ENCODE data around the gene CTNNA2.

Gene CTNNA2

DNA sequence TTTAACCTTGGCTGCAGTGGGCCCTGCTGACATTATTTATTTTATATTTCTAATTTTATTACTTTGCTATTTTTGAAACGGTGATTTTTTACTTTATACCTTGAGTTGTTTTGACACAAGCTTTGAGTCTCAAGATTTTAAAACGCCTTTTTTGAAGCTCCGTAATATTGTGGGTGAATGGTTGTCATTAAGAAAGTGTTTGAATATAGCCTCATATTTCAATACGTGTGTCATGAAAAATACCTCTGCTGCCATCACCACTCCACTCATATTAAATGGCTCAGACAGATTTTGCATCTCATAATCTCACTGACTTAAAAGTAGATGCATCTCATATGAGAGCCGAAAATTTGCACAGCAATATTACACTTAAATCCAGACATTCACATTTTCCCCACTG is 106.6 kb downstream of the CTNNA2 start:
- DNase-seq, result no peak

DNA sequence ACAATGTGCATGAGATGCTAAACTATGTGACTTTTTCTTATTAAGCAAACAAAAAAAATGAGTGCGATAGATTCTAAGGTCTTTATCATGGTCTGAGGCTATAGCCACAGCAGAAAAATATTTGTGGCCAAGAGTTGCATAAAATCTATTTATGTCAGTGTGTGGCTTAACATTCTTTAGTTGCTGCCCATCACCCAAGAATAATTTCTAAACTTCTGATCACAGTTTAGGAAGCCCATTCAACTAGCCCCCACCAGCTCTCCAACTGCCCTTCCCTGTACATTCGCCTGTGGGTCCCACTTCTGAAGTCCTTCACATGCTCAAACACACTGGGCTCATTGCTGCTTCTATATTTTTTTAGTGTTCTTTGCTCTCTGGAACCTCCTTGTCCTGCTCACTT is 107.1 kb downstream of the CTNNA2 start:
- no peak for DNase-seq

GRCh38 chr2:79620679-79621078 is 107.8 kb downstream of the CTNNA2 start:
- DNase-seq, result no peak

DNA sequence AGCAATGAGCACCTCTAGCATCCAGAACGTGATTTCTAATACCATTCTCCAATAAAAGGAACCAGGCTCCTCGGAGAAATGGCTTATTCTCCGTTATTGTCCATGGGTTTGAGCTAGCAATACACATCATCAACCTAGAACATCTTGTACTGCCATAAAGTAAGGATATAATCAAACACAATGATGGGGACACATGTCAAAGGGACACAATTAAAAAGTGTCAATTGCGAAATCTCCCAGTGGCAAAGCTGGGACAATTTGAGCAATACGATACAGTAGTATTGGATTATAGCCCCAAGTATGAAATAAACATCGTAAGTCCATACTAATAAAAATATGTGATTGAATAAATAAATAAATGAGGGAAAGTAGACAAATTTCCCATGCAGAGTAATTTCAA is 108.4 kb downstream of the CTNNA2 start:
- no peak for DNase-seq

GRCh38 chr2:79621755-79622154 is 108.9 kb downstream of the CTNNA2 start:
- no peak for DNase-seq

DNA sequence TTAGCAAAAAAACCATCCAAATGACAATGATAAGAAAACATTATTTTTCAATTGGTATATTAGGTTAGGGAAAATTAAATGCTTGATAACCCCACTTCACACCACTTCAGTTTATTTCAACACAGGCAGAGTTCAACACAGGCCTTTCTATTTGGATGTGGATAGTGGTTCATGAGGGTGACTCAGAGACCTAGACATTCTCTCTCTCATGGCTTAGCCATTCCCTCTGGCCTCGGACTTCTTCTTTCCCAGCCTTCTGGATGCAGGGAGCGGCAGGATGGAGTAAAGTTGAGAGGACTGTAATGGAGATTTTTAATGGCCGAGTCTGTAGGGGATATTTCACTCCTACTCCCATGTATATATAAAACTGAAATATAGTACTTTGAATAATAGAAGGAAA is 109.7 kb downstream of the CTNNA2 start:
- no peak for DNase-seq

DNA sequence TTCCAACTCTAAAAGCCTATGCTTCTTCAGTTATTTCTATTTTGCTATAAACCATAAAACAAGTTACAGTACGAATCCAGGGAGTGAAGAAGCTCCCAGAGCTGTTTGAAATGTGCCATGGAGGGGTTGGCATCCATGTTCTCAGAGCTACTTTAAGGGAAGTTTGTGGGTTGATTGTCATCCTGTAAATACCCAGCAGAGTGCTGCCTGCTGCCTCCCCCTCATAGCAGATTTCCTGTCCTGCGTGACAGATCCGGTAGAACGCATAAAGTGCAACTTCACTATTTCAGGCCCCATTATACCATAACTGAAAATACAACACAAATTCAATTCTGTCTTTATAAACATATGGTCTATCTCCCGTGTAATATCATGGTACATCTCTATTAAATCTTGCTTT is 114.4 kb downstream of the CTNNA2 start:
- DNase-seq, result no peak

DNA sequence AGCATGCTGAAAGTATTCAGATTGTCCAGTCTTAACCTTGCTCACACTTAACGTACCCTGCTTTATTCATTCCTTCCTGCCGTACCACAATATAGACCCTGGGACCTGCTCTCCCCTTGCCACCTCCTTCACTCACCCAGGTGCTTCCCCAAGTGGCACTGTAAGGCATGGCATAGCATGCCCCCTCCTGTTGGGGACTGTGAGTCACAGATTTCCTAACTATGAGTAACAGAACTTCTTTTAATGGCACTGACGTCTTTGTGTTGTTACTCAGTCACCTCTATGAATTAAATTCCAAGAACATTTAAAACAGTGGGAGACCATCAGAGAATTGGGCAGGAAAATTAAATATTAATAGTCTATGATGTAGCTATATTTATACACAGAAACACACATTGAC is 117.2 kb downstream of the CTNNA2 start:
- DNase-seq, result no peak

DNA sequence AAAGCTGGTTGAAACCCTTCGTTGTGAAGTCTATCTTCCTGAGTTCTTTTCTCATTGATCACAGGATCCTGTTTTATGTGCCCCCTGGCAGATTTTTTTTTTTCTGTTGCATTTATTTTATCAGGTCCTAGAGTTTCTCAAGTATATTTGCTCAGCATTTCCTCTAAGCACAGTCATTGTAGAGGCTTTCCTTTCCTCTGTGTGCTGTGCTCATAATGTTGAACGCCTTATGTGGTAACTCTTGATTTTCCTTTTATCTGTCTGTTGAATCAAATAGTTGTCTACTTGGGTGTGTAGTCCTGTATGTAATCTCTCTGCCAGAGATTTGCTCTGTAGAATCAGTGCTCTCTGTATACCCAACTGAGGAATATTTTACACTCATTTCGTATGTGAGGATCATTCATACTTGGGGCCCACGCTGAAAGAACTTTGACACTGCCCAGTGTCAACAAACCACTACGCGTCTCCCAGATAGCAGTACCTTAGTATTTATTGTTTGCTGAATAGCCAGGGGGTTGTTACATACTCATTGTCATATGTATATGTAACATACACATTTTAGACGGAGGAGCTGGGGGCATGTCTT is 118.2 kb downstream of the CTNNA2 start:
- no peak for DNase-seq

DNA sequence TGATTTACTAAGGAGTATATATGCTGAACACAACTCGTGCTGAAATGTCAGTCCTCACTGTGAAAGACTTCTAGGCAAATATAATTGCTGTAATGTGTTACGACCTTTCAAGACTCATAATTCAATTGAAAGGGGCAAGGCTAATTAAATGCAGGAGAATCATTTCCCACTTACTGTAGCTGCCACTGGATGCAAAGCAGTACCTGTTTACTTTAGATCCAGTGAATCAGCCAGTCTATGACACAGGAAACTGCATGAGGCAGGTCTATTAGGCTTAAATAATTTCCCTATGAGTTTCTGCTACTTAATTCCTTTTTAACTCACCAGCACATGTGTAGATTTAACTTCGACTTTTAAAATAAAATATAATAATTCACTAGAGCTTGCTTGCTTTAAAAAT is 125.6 kb downstream of the CTNNA2 start:
- DNase-seq, result no peak

DNA sequence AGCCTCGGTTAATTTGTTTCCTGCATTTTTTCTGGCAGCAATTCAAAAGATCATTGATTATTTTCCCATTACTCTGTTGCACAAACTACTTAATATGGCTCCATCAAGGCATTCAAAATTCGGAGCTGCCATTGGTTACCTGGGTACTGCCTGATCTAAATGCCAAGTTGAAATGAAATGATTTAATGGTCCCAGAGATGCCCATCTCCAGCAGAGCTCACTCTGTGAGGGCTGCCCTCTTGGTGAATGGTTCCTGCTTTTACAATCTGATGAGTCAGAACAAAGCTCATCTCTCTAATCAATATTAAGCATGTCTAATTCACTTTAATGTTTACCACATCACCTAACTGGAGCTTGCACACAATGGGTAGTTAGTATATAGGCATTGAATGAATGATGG is 126.1 kb downstream of the CTNNA2 start:
- no peak for DNase-seq

- DNase-seq, result no peak
Observed at GRCh38 chr2:79640001-79640400, 127.2 kb downstream of the CTNNA2 start.

- DNase-seq, result no peak
Observed at GRCh38 chr2:79649531-79649930, 136.7 kb downstream of the CTNNA2 start.

GRCh38 chr2:79660557-79660956 is 147.7 kb downstream of the CTNNA2 start:
- no peak for DNase-seq

DNA sequence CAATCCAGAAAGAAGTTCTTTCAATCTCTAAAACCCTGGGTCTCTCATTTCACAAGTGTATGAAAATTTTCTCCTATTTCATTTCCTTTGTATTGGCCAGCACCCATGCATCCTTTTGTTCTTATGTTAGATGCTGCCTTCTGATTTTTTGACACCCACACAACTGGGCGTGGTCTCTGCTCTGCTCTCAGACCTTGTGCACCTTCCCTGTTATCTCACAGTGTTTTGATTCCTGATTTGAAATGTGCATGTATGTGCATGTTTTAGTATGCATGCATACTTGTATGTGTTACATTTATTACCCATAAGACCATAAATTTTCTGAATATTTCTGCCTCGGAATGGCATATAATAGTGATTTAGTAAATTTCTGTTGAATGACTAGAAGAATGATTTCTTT is 152.2 kb downstream of the CTNNA2 start:
- DNase-seq, result no peak

DNA sequence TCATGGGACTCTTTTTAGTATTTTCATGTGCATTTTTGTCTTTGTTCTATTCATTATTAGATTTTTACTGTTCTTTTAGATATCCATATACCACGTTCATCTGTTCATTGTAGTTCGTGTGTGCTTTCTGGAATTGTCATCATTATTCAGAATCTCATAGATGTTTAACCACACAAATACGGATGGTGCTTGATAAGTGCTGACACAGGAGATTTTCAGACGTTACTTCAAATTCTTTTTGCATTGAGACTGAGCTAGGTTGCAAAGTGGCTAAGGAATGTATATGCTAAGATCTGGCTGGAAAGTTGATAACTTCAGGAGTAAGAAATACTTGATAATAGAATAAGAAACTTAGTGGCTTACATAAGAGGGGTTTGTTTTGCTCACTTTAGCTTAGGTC is 153.6 kb downstream of the CTNNA2 start:
- no peak for DNase-seq

DNA sequence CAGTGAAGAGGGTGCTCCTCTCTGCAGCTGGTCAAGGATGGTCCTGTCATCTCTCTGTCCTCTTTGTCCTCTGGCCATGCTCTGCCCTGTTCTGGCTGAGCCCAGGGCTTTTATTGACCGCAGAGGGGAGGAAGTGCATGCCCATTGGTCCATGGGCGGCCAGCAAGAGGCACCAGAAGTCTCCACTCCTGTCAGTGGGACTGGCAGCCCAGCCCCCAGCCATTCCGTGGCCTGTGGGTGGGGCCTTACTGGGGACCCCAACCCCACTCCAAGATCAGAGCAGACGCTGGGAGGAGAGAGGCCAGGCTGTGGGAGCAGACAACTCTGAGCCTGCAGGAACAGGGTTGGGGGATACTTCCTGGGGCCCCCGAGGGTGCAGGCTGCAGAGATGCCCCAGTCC is 156.9 kb downstream of the CTNNA2 start:
- DNase-seq, result no peak

- DNase-seq, result no peak
Observed at GRCh38 chr2:79670198-79670597, 157.3 kb downstream of the CTNNA2 start.

DNA sequence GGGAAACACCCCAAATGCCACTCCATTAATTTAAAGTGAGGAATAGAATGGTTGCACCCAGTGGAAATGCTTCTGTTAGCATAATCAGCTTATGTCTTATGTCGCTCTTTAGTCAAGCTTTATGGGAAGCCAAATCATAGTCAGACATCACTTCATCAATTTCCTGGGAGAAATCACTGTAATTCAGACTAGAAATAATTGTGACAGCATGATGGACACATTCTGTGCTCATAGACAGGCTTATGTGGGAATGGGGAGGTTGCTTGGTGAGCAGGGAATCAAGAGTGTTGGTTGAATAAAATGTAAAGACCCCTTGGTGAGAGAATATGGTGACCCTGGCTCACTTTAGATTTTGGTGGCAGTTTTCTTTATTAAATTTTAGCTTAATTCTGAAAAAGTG is 174.0 kb downstream of the CTNNA2 start:
- DNase-seq, result no peak

DNA sequence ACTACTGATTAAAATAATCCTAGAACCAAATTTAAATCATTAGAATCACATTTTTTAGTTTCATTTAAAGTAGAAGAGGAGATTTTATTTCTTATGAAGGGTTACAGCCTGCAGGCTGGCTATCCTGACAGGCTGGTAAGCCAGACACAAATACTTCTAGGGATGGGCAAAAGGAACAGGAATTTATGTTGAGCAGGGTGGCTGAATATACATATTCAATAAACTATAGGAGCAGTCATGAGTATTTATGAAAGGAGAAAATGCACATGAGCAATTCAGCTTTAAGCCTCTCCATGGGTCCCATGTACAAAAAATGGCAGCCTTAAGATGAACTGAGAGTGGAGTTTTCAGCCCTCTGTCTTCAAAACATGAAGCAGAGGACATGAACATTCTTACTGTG is 182.4 kb downstream of the CTNNA2 start:
- no peak for DNase-seq

DNA sequence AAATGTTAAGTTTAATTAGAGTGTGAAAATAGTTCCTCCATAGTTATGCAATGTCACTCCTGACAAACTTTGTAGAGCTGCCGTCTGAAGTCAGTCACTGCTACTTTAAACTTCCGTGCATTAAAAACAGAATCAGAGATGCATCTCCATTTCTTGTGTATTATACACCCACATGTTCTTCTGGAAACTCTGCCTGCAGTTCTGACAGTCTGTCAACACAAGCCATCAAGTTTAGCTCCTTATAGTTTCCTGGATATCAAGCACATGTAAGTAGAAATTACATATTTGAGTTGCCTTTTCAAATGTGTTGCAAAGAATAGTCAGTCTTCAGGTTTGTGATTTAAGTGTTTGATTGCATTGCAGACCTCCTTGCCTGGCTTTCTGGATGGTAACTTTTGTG is 184.3 kb downstream of the CTNNA2 start:
- no peak for DNase-seq

- no peak for DNase-seq
Observed at GRCh38 chr2:79700651-79701050, 187.8 kb downstream of the CTNNA2 start.

DNA sequence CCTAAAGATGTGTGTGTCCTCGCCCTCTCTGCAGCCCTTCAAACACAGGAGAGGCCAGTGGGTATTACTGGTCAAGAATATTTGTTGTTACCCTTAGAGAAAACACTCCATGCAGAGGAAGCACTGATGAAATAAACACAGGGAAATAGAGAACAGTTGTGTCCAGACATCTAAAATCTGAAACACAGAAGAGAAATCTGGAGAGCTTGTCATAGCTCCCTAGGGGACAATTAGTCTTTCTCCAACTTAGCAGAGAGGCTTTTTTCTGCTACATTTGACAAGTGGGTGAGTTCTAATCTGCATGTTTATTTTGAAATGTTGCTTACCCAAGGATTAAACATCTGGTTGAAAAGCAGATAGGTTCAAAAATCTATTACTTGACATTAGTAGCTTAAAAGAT is 190.1 kb downstream of the CTNNA2 start:
- DNase-seq, result no peak

DNA sequence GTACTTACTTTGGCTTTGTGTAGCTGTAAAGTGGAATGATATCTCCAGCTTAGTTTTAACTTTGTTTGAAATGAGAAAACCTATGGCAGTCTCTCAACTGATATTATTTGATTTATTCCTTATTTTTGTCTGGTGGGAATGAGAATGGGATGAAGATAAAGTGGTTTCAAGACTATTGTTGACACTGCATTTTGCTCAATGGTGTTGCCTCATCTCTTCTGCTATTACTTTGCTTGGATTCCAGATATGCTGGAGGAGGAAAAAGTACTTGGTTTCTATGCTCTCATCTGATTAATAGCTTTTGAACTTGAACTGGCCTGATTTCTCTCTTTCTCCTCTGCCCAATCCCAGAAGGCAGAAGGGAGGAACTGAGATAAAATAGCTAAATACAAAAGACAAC is 198.2 kb downstream of the CTNNA2 start:
- DNase-seq, result no peak

GRCh38 chr2:79713131-79713785 is 200.4 kb downstream of the CTNNA2 start:
- no peak for DNase-seq
